Astrocyte (in vitro differentiated cells and primary cell): ENCODE measurements around the gene PIGZ. TPM values are rescaled to one million over a fixed set of nuclear protein-coding genes. Genes with fewer than 3 reads are reported as not detected.
A peak's percentile ranks its signal among the peaks of the same experiment; 100 is the strongest.

Experiments used
- DNase-seq: peaks from one replicate; pipeline ENCODE4 v3.0.0-alpha.2; 2010; ENCODE audit warnings: low read depth
- FAIRE-seq: peaks from 2 replicates; lab custom pipeline; 2011; peaks lifted over from hg19 to GRCh38; lab: Jason Lieb, UNC
- H2AFZ ChIP-seq: 2 replicates; pipeline ENCODE4 v1.6.0; 2012; ENCODE audit warnings: low read depth, low read length, inconsistent platforms
- H3K27ac ChIP-seq: 2 replicates; pipeline ENCODE4 v1.5.1; 2011; ENCODE audit warnings: low read depth, low read length, inconsistent platforms
- H3K27me3 ChIP-seq: 2 replicates; pipeline ENCODE4 v1.6.0; 2011; ENCODE audit warnings: low read length, inconsistent platforms; ENCODE audit not compliant: insufficient read depth
- H3K36me3 ChIP-seq: 2 replicates; pipeline ENCODE4 v1.5.1; 2011; ENCODE audit warnings: low read length, inconsistent platforms; ENCODE audit not compliant: insufficient read depth
- H3K4me1 ChIP-seq: 2 replicates; pipeline ENCODE4 v1.5.1; 2011; ENCODE audit warnings: low read length, inconsistent platforms; ENCODE audit not compliant: insufficient read depth
- H3K4me2 ChIP-seq: 2 replicates; pipeline ENCODE4 v1.6.0; 2012; ENCODE audit warnings: low read length, inconsistent platforms
- H3K4me3 ChIP-seq: 2 replicates; pipeline ENCODE4 v1.5.1; 2011; ENCODE audit warnings: low read depth, mild to moderate bottlenecking, low read length, inconsistent platforms; ENCODE audit not compliant: insufficient read depth
- H3K79me2 ChIP-seq: 2 replicates; pipeline ENCODE4 v1.6.0; 2012; ENCODE audit warnings: mild to moderate bottlenecking, low read length, inconsistent platforms; ENCODE audit not compliant: insufficient read depth
- H3K9ac ChIP-seq: 2 replicates; pipeline ENCODE4 v1.6.0; 2012; ENCODE audit warnings: mild to moderate bottlenecking, low read length, inconsistent platforms
- H3K9me3 ChIP-seq: 2 replicates; pipeline ENCODE4 v1.5.1; 2012; ENCODE audit warnings: low read depth, mild to moderate bottlenecking, low read length, inconsistent platforms; ENCODE audit not compliant: insufficient read depth
- H4K20me1 ChIP-seq: 2 replicates; pipeline ENCODE4 v1.6.0; 2012; ENCODE audit warnings: low read length, inconsistent platforms; ENCODE audit not compliant: insufficient read depth
- H3K27ac Mint-ChIP-seq: one replicate; pipeline ENCODE4 v1.8.0; 2021; ENCODE audit warnings: mild to moderate bottlenecking, mixed read lengths; ENCODE audit not compliant: unreplicated experiment
- H3K27me3 Mint-ChIP-seq: one replicate; pipeline ENCODE4 v1.8.0; 2021; ENCODE audit warnings: low read depth, mixed read lengths; ENCODE audit not compliant: unreplicated experiment
- H3K36me3 Mint-ChIP-seq: one replicate; pipeline ENCODE4 v1.8.0; 2021; ENCODE audit warnings: low read depth, mixed read lengths; ENCODE audit not compliant: unreplicated experiment
- H3K4me1 Mint-ChIP-seq: one replicate; pipeline ENCODE4 v1.8.0; 2021; ENCODE audit warnings: low read depth, mixed read lengths; ENCODE audit not compliant: unreplicated experiment
- H3K4me3 Mint-ChIP-seq: one replicate; pipeline ENCODE4 v1.8.0; 2021; ENCODE audit warnings: mild to moderate bottlenecking, moderate library complexity, mixed read lengths; ENCODE audit not compliant: unreplicated experiment
- H3K9me3 Mint-ChIP-seq: one replicate; pipeline ENCODE4 v1.8.0; 2021; ENCODE audit warnings: mild to moderate bottlenecking, mixed read lengths; ENCODE audit not compliant: unreplicated experiment
- CTCF ChIP-seq: IDR thresholded peaks from 2 replicates; pipeline ENCODE4 v1.5.1; 2011; ENCODE audit warnings: low read depth, mild to moderate bottlenecking, inconsistent platforms, low read length, moderate library complexity; ENCODE audit not compliant: insufficient read depth
- EZH2 ChIP-seq: IDR thresholded peaks from 2 replicates; pipeline ENCODE4 v1.6.1; 2012; ENCODE audit warnings: mild to moderate bottlenecking, low read length, inconsistent platforms; ENCODE audit not compliant: insufficient read depth
- total RNA-seq: library from RNA; stranded (reverse); gene quantifications from 2 replicates; pipeline ENCODE4 v1.2.1, GENCODE V29; 2021

The PIGZ gene
- total RNA-seq, 1 donor from 2014 or later: 0.54 TPM

- Histone ChIP-seq H3K4me2 (no peak overlapping the region), H3K4me3 (no peak overlapping the region), H3K9ac (no peak overlapping the region), H2AFZ (no peak overlapping the region), H3K9me3 (peaks cover 2% of the 10 kb centered on the region), H3K27ac (no peak overlapping the region), H3K79me2 (no peaks in the 10 kb centered on the region), H3K27me3 (no peaks in the 10 kb centered on the region), H3K4me1 (no peaks in the 10 kb centered on the region), H4K20me1 (no peaks in the 10 kb centered on the region), H3K36me3 (no peaks in the 10 kb centered on the region)
- Mint-ChIP-seq H3K36me3 (peaks cover 2% of the 10 kb centered on the region), H3K27me3 (peaks cover 8% of the 10 kb centered on the region), H3K4me1 (no peaks in the 10 kb centered on the region), H3K9me3 (no peaks in the 10 kb centered on the region), H3K27ac (peak overlapping the region; percentile 18), H3K4me3 (no peak overlapping the region)
- TF ChIP-seq EZH2 (no peak), CTCF (no peak)
- FAIRE-seq (no peak), DNase-seq (no peak)
Observed at GRCh38 chr3:196996454-196997265, 28.0 kb upstream of the PIGZ start.

- H3K9ac ChIP-seq: no peak overlapping the region
- DNase-seq (no peak), FAIRE-seq (no peak)
- H3K9me3 Mint-ChIP-seq: no peaks in the 10 kb centered on the region
- H3K4me3 ChIP-seq: no peak overlapping the region
- no peak overlapping the region for H3K4me2 ChIP-seq
- H3K27me3 ChIP-seq: no peaks in the 10 kb centered on the region
- no peak overlapping the region for H2AFZ ChIP-seq
- H3K27me3 Mint-ChIP-seq: peaks cover 8% of the 10 kb centered on the region
- peaks cover 2% of the 10 kb centered on the region for H3K9me3 ChIP-seq
- no peaks in the 10 kb centered on the region for H4K20me1 ChIP-seq
- H3K36me3 ChIP-seq: no peaks in the 10 kb centered on the region
- peaks cover 4% of the 10 kb centered on the region for H3K36me3 Mint-ChIP-seq
- peak overlapping the region; percentile 18 for H3K27ac Mint-ChIP-seq
- H3K79me2 ChIP-seq: no peaks in the 10 kb centered on the region
- TF ChIP-seq CTCF (no peak), EZH2 (no peak)
- no peak overlapping the region for H3K4me3 Mint-ChIP-seq
- H3K4me1 ChIP-seq: no peaks in the 10 kb centered on the region
- no peak overlapping the region for H3K27ac ChIP-seq
- H3K4me1 Mint-ChIP-seq: no peaks in the 10 kb centered on the region
Observed at GRCh38 chr3:196995646-196996355, 27.2 kb upstream of the PIGZ start.
